Hematopoietic multipotent progenitor cell treated with erythropoietin and hydrocortisone succinate and interleukin-3 and kit ligand, for 4 days (in vitro differentiated cells): Measurements from ENCODE around the gene COL5A1.

ENCODE experiments used
- DNase-seq: peaks from one replicate; pipeline ENCODE4 v3.0.0-alpha.2; 2015

COL5A1 gene

GRCh38 chr9:134868751-134869553 is 227.3 kb downstream of the COL5A1 start:
- DNase-seq, result no peak

- no peak for DNase-seq
These were observed 228.1 kb downstream of the COL5A1 start for GRCh38 chr9:134869554-134870300.

GRCh38 chr9:134870301-134870694 is 228.7 kb downstream of the COL5A1 start:
- no peak for DNase-seq

GRCh38 chr9:134870746-134871662 is 229.4 kb downstream of the COL5A1 start:
- DNase-seq, result no peak

GRCh38 chr9:134871697-134872340 is 230.2 kb downstream of the COL5A1 start:
- no peak for DNase-seq

- DNase-seq, result no peak
These were observed 231.1 kb downstream of the COL5A1 start for GRCh38 chr9:134872482-134873231.

GRCh38 chr9:134875371-134875770 is 233.8 kb downstream of the COL5A1 start:
- DNase-seq, result peak; percentile 25

- DNase-seq, result no peak
These were observed 235.9 kb downstream of the COL5A1 start for GRCh38 chr9:134877541-134877940.

- no peak for DNase-seq
These were observed 238.3 kb downstream of the COL5A1 start for GRCh38 chr9:134879664-134880483.

GRCh38 chr9:134880484-134881312 is 239.1 kb downstream of the COL5A1 start, which contains the start of gene FCN2:
FCN2 (plus strand) TSS chr9:134880810; CDS start chr9:134880822, 12 bp downstream.
- no peak for DNase-seq

- DNase-seq, result no peak
These were observed 239.7 kb downstream of the COL5A1 start for GRCh38 chr9:134881313-134881670.

- DNase-seq, result no peak
These were observed 240.7 kb downstream of the COL5A1 start for GRCh38 chr9:134882204-134882785.

GRCh38 chr9:134883040-134883782 is 241.6 kb downstream of the COL5A1 start:
- no peak for DNase-seq

GRCh38 chr9:134884492-134884891 is 242.9 kb downstream of the COL5A1 start:
- DNase-seq, result no peak

- no peak for DNase-seq
These were observed 243.5 kb downstream of the COL5A1 start for GRCh38 chr9:134885001-134885678.

GRCh38 chr9:134885679-134886412 is 244.2 kb downstream of the COL5A1 start:
- DNase-seq, result no peak

- DNase-seq, result no peak
These were observed 244.9 kb downstream of the COL5A1 start for GRCh38 chr9:134886413-134886913.
